Measurements from ENCODE around the gene UBA1.

DNA sequence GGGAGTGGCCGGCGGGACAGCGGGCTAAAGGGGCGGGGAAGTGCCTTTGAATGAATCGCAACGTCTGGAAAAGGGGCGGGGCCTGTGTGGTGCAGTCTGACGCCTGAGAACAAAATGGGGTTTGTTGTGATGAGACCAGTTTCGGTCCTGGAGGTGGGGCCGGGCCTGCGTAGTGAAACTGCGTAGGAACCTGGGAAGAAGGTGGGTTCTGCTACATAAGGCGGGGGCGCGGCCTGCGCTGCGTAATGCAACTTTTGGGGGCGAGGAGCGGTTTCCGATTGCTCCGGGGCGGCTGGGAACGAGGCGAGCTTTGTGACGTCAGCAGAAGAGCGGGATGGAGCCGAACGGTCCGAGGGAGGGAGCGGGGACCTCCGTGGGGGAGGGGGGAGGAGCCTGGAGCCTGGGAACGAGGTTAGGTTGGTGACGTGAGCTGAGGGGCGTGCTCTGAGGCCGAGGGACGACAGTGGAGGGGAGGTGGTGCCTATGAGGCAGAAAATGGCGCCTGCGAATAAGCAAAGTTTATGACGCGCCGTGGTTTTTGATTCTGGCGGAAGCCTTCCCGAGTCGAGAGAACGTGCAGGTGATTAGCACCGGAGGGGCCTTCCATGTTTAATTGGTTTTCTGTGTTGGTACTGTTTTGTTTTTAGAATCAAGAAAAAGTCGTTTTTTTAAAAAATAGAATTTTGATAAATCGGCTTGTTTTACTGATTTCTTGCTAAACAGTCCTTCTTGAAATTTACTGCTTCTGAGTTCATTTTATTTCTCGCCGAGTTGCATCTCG lies 39.9 kb downstream of the UBA1 start:
- no peak for TF ChIP-seq EZH2phosphoT487 (IDR thresholded peaks at IDR 0.05; ENCODE audit: low read length)
- TF ChIP-seq, protein P1, sequence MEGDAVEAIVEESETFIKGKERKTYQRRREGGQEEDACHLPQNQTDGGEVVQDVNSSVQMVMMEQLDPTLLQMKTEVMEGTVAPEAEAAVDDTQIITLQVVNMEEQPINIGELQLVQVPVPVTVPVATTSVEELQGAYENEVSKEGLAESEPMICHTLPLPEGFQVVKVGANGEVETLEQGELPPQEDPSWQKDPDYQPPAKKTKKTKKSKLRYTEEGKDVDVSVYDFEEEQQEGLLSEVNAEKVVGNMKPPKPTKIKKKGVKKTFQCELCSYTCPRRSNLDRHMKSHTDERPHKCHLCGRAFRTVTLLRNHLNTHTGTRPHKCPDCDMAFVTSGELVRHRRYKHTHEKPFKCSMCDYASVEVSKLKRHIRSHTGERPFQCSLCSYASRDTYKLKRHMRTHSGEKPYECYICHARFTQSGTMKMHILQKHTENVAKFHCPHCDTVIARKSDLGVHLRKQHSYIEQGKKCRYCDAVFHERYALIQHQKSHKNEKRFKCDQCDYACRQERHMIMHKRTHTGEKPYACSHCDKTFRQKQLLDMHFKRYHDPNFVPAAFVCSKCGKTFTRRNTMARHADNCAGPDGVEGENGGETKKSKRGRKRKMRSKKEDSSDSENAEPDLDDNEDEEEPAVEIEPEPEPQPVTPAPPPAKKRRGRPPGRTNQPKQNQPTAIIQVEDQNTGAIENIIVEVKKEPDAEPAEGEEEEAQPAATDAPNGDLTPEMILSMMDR (IDR thresholded peaks at IDR 0.05; ENCODE audit: low read length) = no peak

Data from MM.1S (cell line).